Measurements from ENCODE around the gene POLG. TPM values are rescaled to one million over a fixed set of nuclear protein-coding genes. Genes with fewer than 3 reads are reported as not detected.

The POLG gene
- total RNA-seq, 1 experiment from 2014 or later, result 83.5 TPM

DNA sequence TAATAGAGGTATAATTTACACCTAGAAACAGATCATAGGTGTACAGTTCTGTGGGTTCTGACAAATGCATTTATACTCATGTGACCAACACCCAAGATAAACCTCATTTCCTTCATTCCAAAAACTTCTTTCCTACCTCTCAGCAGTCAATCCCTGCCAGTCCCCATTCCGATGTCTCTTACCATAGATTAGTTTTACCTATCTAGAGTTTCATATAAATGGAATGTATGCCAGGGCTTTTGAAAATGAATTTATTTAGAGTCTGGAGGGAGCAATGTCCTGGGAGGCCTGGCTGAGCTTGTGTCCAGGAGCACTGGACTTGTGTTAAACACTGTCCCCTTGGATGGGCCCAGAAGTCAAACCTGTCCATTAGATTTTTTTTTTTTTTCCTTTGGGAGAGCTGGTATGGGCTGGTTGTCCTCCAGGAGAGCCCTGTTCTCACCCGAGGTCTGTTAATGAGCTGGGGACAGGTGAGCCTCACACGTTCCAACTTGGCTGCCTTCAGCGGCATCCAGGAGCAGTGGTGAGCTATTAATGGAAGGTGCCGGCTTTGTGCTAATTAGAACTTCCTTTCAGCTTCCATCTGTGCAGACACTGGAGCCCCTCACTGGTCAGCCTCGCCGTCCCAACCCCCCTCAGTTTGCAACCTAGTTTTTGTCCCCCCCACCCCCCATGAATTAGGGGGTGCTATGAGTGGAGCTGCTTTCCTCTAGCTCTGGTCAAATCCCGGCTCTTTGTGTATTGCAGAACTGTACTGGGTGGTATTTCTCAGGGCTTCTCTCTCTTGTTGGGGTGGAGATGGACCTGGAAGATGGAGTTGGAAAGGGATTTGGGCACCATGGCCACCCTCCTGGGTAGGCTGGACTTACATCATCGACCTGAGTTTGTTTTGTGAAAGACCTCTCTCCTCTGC, 40.7 kb upstream of the POLG start:
- TF ChIP-seq EZH2 (IDR thresholded peaks at IDR 0.05; ENCODE audit: low read length, unreplicated experiment) (no peak), EZH2phosphoT487 (IDR thresholded peaks at IDR 0.05; ENCODE audit: borderline replicate concordance, low read length) (no peak)
- TF ChIP-seq, protein P1, sequence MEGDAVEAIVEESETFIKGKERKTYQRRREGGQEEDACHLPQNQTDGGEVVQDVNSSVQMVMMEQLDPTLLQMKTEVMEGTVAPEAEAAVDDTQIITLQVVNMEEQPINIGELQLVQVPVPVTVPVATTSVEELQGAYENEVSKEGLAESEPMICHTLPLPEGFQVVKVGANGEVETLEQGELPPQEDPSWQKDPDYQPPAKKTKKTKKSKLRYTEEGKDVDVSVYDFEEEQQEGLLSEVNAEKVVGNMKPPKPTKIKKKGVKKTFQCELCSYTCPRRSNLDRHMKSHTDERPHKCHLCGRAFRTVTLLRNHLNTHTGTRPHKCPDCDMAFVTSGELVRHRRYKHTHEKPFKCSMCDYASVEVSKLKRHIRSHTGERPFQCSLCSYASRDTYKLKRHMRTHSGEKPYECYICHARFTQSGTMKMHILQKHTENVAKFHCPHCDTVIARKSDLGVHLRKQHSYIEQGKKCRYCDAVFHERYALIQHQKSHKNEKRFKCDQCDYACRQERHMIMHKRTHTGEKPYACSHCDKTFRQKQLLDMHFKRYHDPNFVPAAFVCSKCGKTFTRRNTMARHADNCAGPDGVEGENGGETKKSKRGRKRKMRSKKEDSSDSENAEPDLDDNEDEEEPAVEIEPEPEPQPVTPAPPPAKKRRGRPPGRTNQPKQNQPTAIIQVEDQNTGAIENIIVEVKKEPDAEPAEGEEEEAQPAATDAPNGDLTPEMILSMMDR (conservative IDR thresholded peaks at IDR 0.05; ENCODE audit: low read depth, low read length), result no peak
- Histone ChIP-seq H2AFZ (ENCODE audit: low read length) (no peak overlapping the region), H3K4me2 (ENCODE audit: low read length) (no peak overlapping the region), H3K9ac (ENCODE audit: low read length) (no peak overlapping the region), H3K36me3 (ENCODE audit: low read depth, low read length) (no peaks in the 10 kb centered on the region), H3K9me3 (ENCODE audit: low read length) (no peaks in the 10 kb centered on the region), H3K4me3 (ENCODE audit: low read length) (no peak overlapping the region), H3K27me3 (ENCODE audit: low read length) (peaks cover 5% of the 10 kb centered on the region), H4K20me1 (ENCODE audit: low read length) (no peaks in the 10 kb centered on the region), H3K79me2 (ENCODE audit: low read length) (no peaks in the 10 kb centered on the region), H3K27ac (ENCODE audit: low read length) (no peak overlapping the region), H3F3A (ENCODE audit: low read length, unreplicated experiment) (no peaks in the 10 kb centered on the region), H3K9me2 (replicated peaks; ENCODE audit: low read length) (no peaks in the 10 kb centered on the region), H3K4me1 (ENCODE audit: insufficient read depth, low read length) (peaks cover 26% of the 10 kb centered on the region)
- DNase-seq (no peak), ATAC-seq (no peak)
- POLR2A ChIA-PET (ENCODE audit: unreplicated experiment), result no interaction called here
- CTCF ChIA-PET, result interaction anchor here (0.5 kb wide), 1 partner anchor 122 kb away, joined by 7 read pairs; no protein-coding TSS in a partner anchor
- no TSS peak for BruUV-seq (replicated peaks)
- intact Hi-C loops (cut with micrococcal nuclease), result no loop called here

DNA sequence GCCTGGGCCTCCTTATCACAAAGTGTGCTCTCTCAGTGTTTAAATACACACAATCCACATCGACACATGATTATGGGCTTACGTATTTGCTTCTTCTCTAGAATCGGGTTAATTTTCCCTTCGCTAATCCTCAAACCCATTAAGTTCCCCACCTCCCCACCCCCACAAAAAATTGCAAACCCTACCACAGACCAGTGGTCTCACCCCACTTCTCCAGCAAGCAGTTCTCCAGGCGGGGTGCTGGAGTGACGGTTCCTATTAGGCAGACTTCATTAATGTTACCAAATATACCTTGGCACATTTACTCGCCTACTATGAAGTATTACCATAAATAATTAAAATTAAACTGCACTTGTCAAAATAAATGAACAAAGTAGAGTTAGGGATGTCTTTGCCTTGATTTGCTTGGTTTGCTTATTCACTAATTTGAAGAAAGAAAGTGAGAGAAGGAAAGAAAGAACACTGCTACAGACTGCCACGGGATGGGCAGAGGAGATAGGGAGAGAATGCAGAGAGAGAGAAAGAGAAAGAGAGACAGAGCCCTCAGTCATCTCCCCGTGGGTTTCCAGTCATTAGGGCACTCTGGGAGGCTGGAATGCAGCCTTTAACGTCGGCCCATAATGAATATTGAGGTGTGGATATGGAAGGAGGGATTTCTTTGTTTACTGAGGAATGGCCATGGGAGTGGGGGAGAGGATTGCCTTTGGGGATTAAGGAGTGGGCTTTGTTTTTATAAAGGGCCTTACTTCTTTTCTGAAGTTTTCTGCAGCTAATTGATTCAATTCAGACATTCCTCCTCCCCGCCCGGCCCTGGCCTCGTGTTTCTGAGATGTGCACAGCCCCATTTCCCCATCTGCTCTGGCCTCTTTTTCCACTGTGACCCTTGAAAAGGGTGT, 39.7 kb upstream of the POLG start:
- no peak overlapping the region for H3K4me2 ChIP-seq (ENCODE audit: low read length)
- ChIA-PET CTCF (no interaction called here), POLR2A (ENCODE audit: unreplicated experiment) (no interaction called here)
- no peaks in the 10 kb centered on the region for H4K20me1 ChIP-seq (ENCODE audit: low read length)
- ATAC-seq (no peak), DNase-seq (no peak)
- no peak for TF ChIP-seq EZH2phosphoT487 (IDR thresholded peaks at IDR 0.05; ENCODE audit: borderline replicate concordance, low read length)
- TF ChIP-seq, protein P1 (conservative IDR thresholded peaks at IDR 0.05; ENCODE audit: low read depth, low read length), result no peak
- no peak for TF ChIP-seq EZH2 (IDR thresholded peaks at IDR 0.05; ENCODE audit: low read length, unreplicated experiment)
- H3F3A ChIP-seq (ENCODE audit: low read length, unreplicated experiment), result no peaks in the 10 kb centered on the region
- no TSS peak for BruUV-seq (replicated peaks)
- H3K36me3 ChIP-seq (ENCODE audit: low read depth, low read length), result no peaks in the 10 kb centered on the region
- no peaks in the 10 kb centered on the region for H3K9me2 ChIP-seq (replicated peaks; ENCODE audit: low read length)
- no peak overlapping the region for H2AFZ ChIP-seq (ENCODE audit: low read length)
- H3K79me2 ChIP-seq (ENCODE audit: low read length), result no peaks in the 10 kb centered on the region
- no peak overlapping the region for H3K27ac ChIP-seq (ENCODE audit: low read length)
- H3K9me3 ChIP-seq (ENCODE audit: low read length), result no peaks in the 10 kb centered on the region
- intact Hi-C loops (cut with micrococcal nuclease), result no loop called here
- no peak overlapping the region for H3K4me3 ChIP-seq (ENCODE audit: low read length)
- H3K9ac ChIP-seq (ENCODE audit: low read length), result no peak overlapping the region
- H3K4me1 ChIP-seq (ENCODE audit: insufficient read depth, low read length), result peaks cover 17% of the 10 kb centered on the region
- peaks cover 8% of the 10 kb centered on the region for H3K27me3 ChIP-seq (ENCODE audit: low read length)

All from PC-3 (cell line).